GM21381 (cell line): ENCODE measurements around the gene PCSK7.
A peak's percentile ranks its signal among the peaks of the same experiment; 100 is the strongest.
"Not testable (repeated sequence)": the region's sequence is repeated elsewhere in the genome, so short reads cannot be mapped to it uniquely, and the experiment has no call there.

Source experiments
- ATAC-seq: cut with Tn5 transposase; IDR thresholded peaks from one replicate; pipeline ENCODE4 v1.9.1; 2021; ENCODE audit warnings: mild to moderate bottlenecking, moderate library complexity; ENCODE audit not compliant: unreplicated experiment

Gene PCSK7

DNA sequence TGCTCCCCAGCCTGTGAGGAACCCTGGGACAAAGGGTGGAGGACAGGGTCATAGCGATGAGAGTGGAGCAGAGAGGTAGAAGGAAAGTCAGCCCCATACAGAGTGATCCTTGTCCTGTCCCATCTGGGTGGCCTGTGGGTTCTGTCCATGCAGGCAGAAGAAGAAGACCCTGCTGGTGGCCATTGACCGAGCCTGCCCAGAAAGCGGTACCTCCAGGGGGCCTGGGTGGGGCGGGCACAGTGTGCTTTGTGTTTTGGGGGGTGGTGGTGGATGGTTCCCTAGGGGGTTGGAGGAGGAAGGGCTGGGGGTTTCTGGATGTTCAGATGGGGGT lies 45.5 kb downstream of the PCSK7 start:
- ATAC-seq = no peak

DNA sequence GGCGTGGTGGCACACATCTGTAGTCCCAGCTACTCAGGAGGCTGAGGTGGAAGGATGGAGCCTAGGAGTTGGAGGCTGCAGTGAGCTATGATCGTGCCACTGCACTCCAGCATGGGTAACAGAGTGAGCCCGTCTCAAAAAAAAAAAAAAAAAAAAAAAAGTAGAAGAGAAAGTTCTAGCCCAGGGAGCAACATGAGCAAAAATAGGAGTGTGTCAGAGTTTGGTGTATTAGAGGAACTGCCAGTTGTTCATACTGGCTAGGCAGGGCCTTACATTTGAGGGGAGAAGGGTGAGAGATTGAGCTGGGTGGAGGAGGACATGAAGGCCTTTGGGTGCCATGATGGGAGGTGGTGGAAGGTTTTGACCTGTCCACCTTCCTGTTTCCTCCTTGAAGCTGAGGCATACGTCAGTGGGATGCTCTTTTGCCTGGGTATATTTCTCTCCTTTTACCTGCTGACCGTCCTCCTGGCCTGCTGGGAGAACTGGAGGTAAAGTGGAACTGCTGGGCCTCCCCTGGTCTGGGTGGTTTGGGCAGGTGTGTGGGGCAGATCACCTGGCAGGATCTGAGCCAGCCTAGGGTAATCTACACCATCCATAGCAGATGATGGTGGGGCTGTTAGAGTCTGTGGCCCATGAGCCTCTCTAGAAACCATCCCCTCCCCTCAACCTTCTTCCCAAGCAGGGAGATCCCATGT lies 46.0 kb downstream of the PCSK7 start:
- ATAC-seq = no peak

DNA sequence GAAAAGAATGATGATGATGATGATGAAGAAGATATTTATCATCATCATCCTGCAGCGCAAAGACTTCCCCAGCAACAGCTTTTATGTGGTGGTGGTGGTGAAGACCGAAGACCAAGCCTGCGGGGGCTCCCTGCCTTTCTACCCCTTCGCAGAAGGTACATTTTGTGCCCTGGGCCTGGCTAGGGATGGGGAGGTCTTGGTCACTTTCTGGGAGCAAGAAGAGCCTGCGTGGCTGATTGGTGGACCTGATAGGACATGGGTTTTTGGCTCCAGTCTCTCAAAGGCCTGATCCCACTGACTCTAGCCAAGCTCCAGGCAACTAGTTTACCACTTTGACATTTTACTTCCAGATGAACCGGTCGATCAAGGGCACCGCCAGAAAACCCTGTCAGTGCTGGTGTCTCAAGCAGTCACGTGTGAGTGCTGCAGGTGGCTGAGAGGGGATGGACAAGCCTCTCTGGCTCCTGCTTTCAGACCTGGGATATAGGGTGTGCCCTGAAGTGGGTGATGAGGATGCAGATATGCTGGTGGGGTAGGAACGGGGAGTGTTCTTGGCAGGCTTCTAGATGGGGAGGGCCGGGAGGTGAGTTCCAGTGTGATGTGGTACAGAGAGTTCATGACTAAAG lies 48.0 kb downstream of the PCSK7 start:
- ATAC-seq = no peak

DNA sequence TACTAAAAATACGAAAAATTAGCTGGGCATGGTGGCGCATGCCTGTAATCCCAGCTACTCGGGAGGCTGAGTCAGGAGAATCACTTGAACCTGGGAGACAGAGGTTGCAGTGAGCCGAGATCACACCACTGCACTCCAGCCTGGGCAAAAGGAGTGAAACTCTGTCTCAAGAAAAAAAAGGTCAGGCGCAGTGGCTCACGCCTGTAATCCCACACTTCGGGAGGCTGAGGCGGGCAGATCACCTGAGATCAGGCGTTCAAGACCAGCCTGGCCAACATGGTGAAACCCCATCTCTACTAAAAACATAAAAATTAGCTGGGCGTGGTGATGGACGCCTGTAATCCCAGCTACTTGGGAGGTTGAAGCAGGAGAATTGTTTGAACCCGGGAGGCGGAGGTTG lies 48.7 kb downstream of the PCSK7 start:
- ATAC-seq = not testable (repeated sequence)

DNA sequence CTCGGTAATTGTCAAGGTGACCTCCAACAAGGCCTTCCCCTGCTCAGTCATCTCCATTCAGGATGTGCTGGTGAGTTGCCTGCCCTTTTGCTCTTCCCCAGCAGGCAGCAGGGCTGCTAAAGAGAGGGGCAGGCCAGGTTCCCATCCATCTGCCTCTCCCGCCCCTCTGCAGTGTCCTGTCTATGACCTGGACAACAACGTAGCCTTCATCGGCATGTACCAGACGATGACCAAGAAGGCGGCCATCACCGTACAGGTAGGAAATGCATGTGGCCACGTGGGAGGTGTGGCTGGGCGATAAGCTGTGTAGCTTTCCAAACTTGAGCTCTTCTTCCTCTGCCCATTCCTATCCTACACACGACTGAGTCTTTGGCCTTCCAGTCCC lies 49.3 kb downstream of the PCSK7 start:
- no peak for ATAC-seq

DNA sequence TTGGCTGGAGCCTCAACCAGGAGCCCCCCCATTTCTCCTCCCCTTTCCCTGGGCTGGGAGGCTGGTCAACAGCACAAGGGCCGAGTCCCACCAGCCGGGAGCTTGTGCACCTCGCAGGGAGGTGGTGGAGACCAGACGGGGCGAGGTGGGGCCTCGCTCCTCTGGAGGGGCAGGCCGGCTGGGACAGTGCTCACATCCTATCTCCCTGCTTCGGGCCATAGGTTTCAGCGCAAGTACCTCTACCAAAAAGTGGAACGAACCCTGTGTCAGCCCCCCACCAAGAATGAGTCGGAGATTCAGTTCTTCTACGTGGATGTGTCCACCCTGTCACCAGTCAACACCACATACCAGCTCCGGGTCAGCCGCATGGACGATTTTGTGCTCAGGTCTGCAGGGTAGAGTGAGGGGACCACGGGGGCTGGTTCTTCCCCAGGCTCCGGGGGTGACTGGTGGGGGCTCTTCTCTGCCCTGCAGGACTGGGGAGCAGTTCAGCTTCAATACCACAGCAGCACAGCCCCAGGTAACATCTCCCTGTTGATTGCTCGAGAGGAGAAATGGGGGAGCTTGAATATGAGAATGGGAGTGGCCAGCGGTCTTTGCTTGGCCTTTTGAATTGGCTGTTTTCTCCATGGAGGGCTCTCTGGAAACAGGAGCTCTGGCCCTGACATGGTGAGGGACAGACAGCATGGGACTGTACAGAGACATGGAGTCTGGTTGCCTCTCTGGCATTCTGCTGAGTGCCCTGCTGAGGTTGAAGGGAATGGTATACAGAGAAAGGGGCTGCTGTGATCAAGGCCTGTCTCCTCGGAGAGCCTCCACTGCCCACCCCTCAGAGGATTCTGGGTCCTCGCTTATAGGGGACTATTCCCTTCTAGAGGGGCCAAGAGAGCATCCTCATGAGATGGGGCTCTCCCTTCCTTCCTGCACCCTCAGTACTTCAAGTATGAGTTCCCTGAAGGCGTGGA lies 50.0 kb downstream of the PCSK7 start:
- no peak for ATAC-seq

DNA sequence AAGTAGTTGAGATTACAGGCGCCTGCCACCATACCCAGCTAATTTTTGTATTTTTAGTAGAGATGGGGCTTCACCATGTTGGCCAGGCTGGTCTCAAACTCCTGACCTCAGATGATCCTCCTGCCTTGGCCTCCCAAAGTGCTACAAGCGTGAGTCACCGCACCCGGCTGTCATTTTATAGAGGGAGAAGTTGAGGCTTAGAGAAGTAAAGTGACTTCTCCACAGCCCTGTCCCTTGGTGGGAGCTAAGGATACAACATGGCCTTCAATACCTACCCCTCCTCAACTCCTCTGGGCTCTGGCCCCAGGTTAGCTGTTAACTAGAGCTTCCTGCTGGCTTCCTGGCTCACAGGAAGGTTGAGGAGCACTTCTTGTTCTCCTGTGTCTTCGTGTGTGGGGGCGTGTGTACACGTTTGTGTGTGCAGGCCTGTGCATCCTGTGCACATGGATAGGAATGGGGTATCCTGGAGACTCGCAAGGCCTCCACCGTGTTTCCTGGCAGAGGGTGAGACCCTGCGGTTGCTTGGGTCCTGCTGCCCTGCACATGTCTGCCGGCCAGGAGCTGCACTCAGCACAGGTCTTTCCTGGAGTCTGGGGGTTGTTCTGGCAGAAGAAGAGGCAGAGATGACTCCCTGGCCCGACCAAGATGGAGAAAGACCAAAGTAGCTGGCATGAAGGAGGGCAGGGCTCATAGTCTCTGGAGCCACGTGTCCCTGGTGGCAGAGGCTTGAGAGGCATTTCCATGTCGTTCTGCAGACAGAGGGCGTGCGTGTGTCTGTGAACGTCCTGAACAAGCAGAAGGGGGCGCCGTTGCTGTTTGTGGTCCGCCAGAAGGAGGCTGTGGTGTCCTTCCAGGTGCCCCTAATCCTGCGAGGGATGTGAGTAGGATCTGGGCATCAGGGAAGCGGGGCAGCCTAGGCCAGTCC lies 51.0 kb downstream of the PCSK7 start:
- no peak for ATAC-seq

DNA sequence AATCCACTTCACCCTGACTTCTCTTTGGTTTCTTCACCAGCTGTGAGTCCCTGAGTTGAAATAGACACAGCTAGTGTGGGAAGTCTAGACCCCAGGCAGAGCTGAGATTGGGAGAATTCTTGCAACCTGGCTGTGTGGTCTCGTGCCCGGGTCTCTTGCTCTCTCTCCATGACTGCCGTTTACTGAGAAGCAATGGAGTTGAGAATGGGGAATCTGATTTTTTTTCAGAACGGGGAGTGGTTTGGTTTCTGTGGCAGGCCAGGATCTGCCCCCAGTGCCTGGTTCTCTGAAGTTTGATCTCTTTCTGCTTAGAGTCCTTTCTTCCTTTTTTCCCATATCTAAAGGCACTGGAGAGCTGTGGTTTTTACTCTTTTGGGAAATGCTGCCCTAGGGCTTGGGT lies 51.9 kb downstream of the PCSK7 start:
- no peak for ATAC-seq

DNA sequence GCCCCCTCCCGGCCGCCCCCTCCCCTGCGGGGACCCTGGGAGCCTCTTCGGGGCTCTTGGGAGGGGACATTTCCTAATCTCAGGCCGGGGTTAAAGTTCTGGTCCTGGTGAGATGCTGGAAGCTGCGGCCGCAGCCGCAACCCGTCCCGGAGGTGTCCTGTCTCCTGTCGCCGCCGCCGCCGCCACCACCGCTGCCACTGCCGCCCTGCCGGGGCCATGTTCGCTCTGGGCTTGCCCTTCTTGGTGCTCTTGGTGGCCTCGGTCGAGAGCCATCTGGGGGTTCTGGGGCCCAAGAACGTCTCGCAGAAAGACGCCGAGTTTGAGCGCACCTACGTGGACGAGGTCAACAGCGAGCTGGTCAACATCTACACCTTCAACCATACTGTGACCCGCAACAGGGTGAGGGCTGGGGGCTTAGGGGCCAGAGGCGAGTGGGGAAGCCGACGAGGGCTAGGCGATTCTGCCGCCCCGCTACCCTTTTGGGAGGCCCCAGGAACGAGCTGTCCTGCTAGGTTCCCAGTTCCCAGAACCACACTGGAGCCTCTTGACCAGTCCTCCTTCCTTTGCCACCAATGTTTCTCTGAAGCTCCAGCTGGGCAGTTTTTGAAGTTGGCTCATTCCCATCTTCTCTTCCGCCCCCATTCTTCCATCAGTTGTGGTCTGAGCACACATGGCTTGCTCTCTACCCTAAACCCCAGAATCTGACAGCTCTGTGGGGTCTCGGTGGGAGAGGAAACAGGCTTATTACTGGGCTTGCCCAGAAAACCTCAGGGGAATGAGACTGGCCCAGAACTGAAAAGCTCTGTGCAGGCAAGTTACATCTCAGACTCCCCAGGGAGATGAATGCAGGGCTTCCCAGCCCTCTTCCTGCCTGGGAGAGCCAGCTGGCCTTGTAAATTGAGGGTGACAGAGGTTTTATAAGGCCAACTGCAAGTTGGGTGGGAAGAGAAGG lies 52.5 kb downstream of the PCSK7 start:
- ATAC-seq = peak; percentile 21

DNA sequence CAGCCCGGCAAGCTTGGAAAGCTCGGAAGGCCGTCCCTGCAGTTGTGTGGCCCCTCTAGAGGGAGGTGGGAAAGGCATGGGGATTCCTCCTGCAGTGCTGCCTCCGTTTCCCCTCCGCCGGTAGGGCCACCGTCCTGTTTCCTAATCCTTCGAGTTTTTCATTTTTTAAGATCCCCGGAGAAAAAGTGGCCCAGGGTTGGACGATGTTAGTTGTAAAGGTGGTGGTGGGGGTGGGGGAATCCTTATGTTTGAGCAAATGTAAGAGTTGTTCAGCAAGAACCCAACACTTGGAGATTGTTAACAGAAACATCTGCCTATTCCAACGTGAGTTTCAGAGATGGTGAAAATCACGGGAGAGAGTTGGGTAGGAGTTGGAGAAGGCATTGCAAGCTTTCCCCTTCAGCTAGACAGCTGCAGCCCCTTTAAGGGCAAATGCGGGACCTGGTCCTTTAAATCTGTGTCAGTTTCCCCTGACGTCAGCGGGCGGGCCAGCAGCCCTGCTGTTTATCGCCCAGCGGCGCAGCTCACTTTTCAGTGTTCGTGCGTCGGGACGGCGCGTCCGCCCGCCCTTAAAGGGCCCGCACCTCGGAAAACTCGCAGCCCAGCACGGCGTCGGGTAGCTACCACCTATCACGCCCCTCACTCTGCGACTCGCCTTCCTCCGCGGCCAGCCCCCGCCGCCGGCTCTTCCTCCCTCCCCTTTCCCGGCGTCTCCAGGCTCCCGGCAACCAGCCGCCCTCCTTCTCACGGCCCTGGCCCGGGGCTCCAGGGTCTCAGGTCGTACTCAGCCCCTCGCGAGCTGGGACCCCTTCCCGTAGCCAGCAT lies 53.5 kb downstream of the PCSK7 start, which contains the start of gene SIDT2:
Gene SIDT2, plus strand, starts transcription at position 534 of the 825 bp plus-strand sequence. CDS start 521 bp downstream, outside the sequence.
- peak; percentile 85 for ATAC-seq

DNA sequence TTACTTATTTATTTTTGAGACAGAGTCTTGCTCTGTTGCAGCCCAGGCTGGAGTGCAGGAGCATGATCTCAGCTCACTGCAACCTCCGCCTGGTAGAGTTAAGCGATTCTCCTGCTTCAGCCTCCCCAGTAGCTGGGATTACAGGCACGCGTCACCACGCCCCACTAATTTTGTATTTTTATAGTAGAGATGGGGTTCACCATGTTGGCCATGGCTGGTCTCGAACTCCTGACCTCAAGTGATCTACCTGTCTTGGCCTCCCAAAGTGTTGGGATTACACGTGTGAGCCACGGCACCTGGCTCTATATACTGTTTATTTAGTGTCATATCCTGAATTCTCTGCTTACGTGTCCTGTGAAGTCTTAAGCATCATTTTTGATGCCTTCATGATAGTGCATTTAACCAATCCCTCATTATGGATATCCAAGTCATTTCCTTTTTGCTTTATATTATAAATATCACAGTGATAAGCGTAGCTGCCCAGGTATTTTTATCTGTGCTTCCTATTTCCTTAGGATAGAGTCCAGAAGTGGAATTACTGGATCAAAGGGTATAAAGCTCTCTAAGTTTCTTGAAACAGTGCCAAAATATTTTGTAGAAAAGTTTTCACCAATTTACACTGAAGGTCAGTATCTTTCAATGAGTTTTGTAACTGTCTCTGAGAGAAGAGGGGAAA lies 54.2 kb downstream of the PCSK7 start:
- no peak for ATAC-seq

DNA sequence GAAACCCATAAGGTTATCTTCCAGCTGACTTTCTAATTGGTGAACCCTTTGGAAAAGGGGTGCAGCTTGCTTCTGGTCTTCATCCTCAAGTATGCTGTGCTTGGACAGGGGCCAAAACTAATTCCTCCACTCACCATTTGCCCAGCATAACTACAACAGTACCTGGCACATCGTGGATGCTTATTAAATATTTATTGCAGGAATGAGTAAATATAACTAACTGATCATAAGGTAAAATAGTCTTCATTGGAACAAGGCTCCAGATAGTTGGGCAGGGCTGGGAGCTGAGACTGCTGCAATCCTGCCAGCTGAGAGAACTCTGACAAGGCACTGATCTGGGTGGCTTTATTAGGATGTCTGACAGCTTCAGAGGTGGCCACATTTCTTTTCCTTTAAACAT lies 55.7 kb downstream of the PCSK7 start:
- ATAC-seq = no peak

DNA sequence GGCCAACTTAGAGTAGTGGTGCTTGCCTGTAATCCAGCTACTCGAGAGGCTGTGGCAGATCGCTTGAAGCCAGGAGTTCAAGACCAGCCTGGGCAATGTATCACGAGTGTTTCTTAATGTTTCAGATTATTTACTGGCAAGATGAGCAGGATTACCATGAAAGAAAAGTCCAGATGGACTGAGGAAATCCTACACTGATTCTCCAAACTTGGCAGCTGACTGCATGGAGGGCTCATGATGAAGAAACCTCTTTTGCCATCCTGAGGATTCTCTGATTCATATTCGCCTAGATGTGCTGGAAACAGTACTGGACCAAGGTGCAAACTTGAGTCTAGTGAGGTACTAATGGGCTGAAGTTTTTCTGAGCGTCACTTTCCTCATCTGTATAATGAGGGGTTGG lies 56.1 kb downstream of the PCSK7 start:
- ATAC-seq = no peak

DNA sequence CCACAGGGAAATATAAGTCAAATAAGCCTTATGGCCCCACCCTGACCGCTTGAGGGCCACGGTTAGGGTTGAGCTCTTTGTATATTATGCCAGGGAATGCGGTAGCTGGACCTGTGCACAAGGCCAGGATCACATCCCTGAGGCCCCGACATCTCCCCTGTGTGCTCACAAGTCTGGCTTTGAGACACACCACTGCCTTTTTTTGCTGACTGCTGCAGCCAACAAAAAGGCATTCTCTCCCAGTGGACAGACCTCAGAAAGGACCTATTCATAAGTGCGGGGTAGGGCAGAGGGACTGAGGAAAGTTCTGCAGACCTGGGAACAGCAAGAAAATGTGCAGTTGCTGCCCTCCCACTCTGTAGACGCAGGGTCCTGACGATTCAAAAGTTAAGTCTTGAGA lies 56.8 kb downstream of the PCSK7 start:
- no peak for ATAC-seq

DNA sequence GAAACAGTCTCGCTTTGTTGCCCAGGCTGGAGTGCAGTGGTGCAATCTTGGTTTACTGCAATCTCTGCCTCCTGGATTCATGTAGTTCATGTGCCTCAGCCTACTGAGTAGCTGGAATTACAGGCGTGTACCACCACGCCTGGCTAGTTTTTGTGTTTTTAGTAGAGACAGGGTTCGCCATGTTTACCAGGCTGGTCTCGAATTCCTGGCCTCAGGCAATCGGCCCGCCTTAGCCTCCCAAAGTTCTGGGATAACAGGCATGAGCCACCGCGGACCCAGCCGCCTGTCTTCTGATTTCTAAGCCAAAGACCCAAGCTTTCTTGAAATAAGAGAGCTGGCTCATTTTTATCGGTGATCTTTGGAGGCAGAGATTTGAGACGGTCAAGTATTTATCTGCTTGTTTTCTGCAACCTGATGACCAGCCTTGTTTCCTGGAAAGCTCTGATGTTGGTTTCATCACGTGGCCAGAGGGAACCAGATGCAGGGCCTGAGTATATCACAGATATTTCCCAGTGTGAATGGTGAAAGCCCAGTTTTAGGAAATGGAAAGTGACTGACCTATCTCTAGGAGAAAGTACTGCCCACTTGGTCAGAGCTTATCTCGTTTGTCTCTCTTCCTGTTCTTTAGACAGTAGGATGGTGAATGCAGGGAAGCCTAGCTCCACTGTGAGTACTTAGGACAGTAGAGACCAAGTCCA lies 59.0 kb downstream of the PCSK7 start:
- no peak for ATAC-seq

DNA sequence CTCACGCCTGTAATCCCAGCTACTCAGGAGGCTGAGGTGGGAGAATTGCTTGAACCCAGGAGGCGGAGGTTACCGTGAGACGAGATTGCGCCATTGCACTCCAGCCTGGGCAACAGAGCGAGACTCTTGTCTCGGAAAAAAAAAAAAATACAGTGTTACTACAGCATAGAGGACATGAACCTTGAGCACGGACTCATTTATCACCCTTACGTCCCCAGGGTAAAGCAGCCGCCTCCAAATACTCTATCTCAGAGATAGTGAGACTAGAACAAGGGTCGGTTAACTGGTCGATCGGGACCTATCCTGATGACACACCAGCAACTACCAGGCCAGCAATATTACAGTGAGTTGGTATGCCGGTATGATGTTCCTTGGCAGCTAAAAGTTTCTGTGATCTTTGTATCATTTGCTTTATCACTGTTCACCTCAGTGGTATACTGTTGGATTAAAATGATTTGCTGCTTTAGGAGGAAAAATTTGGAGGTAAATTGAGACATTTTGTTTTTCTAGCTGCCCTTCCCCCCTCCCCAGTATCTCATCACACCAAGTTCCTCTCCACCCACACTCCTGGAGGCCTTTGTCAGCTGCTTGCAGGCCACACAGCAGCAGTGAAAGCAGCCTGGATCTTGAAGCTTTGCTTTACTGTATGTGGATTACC lies 60.3 kb downstream of the PCSK7 start:
- ATAC-seq = no peak

DNA sequence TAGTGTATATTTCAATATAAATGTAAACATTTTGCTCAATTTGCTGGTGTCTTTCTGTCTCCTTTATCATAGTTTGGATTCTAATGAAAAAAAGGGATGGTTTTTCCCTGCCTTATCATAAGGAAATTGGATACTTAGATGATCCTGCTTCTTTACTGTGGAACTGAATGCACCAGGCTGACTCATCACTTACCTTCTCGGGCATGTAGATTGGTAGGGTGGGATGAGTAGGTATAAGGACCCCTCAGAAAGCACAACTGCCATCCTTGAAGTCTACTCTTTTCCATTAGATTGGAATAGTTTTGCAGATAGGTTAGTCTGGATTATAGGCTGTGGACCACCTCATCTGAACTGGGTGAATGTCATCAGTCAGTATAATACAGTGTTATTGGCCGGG lies 60.9 kb downstream of the PCSK7 start:
- no peak for ATAC-seq
